Epithelial cell of esophagus (primary cell): ENCODE results near the gene TIMP2.

Experiments
- DNase-seq: peaks from one replicate; pipeline ENCODE4 v3.0.0; 2010; ENCODE audit warnings: low read depth
- H3K4me3 ChIP-seq: 2 replicates; pipeline ENCODE4 v1.5.1; 2011; ENCODE audit warnings: mild to moderate bottlenecking, low read length, control low read depth
- CTCF ChIP-seq: IDR thresholded peaks from 2 replicates; pipeline ENCODE4 v1.5.1; 2011; ENCODE audit warnings: low read depth, mild to moderate bottlenecking, low read length, control low read depth, inconsistent platforms; ENCODE audit not compliant: insufficient read depth; ENCODE audit errors: missing control alignments

TIMP2 gene

GRCh38 chr17:78840780-78841611 lies 84.2 kb downstream of the TIMP2 start, which contains the start of gene USP36:
TSS of gene USP36 (minus strand) at chr17:78840814. CDS start at chr17:78836363, 4,451 bp downstream.
- no peak for TF ChIP-seq CTCF
- peak; percentile 100 for DNase-seq
- H3K4me3 ChIP-seq: peak within 1 kb of the TSS; percentile 88

- no peak for TF ChIP-seq CTCF
- no peak for DNase-seq
- H3K4me3 ChIP-seq: peak overlapping the region; percentile 88
These were observed 84.7 kb downstream of the TIMP2 start for GRCh38 chr17:78840530-78840779.

- H3K4me3 ChIP-seq: peak overlapping the region; percentile 88
- peak; percentile 48 for DNase-seq
- TF ChIP-seq CTCF: no peak
These were observed 85.2 kb downstream of the TIMP2 start for GRCh38 chr17:78839762-78840529.

GRCh38 chr17:78839235-78839761 lies 85.9 kb downstream of the TIMP2 start:
- H3K4me3 ChIP-seq: peak overlapping the region; percentile 88
- DNase-seq: peak; percentile 79
- no peak for TF ChIP-seq CTCF

- peak; percentile 13 for DNase-seq
- peak overlapping the region; percentile 88 for H3K4me3 ChIP-seq
- no peak for TF ChIP-seq CTCF
These were observed 86.6 kb downstream of the TIMP2 start for GRCh38 chr17:78838574-78839005.

- no peak for TF ChIP-seq CTCF
- DNase-seq: no peak
- H3K4me3 ChIP-seq: no peak overlapping the region
These were observed 88.7 kb downstream of the TIMP2 start for GRCh38 chr17:78836420-78837021.
